GM21528 (cell line): ENCODE measurements around the gene FNDC11.
"Not testable (repeated sequence)": the region's sequence is repeated elsewhere in the genome, so short reads cannot be mapped to it uniquely, and the experiment has no call there.

Source experiments
- ATAC-seq: cut with Tn5 transposase; IDR thresholded peaks from one replicate; pipeline ENCODE4 v1.9.1; 2021; ENCODE audit warnings: mild to moderate bottlenecking, moderate library complexity; ENCODE audit not compliant: unreplicated experiment, low FRiP score

FNDC11 gene

DNA sequence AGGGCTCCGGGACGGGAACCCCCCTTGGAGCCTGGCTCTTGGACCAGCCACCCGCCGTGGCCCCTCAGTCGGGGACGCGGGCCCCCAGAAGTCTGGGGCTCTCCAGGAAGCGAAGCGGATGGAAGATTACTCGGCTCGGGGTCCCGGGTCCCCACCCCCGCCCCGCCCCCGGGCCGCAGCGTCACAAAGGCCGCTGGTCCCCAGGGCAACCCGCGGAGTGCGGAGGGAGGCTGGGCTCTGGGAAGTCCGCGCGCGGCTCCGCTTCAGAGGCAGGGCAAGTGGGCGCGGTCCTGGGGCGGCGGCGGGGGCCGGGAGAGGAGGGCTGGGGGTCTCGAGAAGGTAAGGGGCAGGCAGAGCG is at the start of gene FNDC11:
Gene FNDC11, plus strand, starts transcription at position 227 of the 358 bp plus-strand sequence. CDS start 1,505 bp downstream, outside the sequence.
- ATAC-seq, result peak; percentile 20

- no peak for ATAC-seq
Measured at GRCh38 chr20:63504642-63505041, 49.3 kb upstream of the FNDC11 start.

DNA sequence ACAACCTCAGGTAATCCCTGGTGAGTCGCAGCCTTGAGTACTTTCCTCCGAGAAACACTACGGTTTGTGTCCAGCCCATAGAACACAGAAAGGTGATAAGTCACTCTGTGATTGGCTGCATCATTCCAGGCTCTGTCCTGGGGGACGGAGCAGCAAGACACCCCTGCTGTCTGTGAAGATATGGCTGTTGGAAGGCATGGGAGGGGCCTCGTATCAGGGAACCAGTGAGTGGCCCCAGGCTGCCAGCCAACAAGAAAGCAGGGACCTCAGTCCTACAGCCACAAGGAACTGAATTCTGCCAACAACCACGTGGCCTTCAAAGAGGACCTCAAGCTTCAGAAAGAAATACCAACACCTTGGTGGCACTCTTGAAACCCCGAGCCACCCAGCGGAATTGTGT is 48.7 kb upstream of the FNDC11 start:
- ATAC-seq, result no peak

DNA sequence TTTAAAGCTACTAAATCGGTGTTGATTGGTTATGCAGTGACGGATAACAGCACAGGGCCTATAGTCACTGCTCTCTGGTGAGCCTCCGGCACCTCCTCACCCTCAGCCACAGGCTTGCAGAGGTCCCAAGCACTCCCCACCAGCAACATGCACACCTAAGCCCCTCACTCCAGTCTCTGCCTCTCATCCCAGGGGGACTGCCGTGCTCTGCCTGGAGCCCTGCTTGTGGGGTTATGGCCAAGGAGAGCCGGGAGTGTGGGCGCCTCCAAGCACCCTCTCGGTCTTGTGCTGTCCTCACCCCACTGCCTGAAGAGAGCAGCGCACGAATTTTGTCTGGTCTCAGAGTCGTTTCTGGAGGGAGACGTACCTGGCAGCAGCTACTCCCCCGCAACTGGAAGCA is 48.2 kb upstream of the FNDC11 start:
- ATAC-seq, result no peak

DNA sequence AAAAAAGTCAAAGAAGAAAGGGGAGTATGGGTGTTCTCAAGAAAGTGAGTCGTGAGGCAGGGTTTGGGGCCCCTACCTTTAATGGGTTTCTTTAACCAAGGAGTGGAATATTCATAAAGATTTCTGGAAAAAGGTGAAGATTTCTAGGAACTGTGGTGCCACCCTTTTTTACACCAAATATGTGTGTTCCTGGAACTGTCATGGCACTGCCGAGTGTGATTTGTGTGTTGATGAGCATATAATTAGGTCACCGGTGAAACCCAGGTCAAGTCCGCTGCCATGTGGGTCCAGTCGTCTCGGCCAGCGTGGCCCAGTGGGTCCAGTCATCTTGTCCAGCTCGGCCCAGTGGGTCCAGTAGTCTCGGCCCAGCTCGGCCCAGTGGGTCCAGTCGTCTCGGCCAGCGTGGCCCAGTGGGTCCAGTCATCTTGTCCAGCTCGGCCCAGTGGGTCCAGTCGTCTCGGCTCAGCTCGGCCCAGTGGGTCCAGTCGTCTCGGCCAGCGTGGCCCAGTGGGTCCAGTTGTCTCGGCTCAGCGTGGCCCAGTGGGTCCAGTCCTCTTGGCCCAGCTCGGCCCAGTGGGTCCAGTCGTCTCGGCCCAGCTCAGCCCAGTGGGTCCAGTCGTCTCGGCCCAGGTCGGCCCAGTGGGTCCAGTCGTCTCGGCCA is 46.7 kb upstream of the FNDC11 start:
- no peak for ATAC-seq

- no peak for ATAC-seq
Measured at GRCh38 chr20:63508072-63508768, 45.7 kb upstream of the FNDC11 start.

GRCh38 chr20:63509088-63509564 is 44.8 kb upstream of the FNDC11 start:
- ATAC-seq, result no peak

DNA sequence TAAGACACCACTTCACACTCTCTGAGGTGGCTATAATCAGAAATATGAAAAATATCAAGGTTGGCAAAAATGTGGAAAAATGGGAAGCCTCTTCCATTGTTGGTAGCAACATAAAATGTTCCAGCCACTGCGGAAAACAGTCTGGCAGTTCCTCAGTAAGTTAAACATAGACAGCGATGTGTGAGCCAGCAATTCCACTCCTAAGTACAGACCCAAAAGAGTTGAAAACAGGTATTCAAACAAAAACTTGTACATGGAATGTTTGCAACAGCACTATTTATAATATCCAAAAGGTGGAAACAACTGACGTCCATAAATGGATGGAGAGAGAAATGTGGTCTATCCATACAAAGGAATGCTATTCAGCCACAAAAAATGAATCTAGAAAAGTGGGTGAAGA is 40.8 kb upstream of the FNDC11 start:
- ATAC-seq, result no peak

DNA sequence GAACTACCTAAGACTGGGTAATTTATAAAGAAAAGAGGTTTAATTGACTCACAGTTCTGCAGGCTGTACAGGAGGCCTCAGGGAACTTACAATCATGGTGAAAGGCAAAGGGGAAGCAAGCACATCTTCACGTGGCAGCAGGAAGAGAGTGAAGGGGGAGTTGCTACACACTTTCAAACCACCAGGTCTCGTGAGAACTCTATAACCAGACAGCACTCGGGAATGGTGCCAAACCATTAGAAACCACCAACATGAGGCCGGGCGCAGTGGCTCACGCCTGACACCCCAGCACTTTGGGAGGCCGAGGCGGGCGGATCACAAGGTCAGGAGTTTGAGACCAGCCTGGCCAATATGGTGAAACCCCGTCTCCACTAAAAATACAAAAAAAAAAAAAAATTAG is 39.4 kb upstream of the FNDC11 start:
- ATAC-seq, result not testable (repeated sequence)

- no peak for ATAC-seq
Measured at GRCh38 chr20:63517376-63518309, 36.3 kb upstream of the FNDC11 start.

GRCh38 chr20:63518351-63518861 is 35.6 kb upstream of the FNDC11 start:
- no peak for ATAC-seq

DNA sequence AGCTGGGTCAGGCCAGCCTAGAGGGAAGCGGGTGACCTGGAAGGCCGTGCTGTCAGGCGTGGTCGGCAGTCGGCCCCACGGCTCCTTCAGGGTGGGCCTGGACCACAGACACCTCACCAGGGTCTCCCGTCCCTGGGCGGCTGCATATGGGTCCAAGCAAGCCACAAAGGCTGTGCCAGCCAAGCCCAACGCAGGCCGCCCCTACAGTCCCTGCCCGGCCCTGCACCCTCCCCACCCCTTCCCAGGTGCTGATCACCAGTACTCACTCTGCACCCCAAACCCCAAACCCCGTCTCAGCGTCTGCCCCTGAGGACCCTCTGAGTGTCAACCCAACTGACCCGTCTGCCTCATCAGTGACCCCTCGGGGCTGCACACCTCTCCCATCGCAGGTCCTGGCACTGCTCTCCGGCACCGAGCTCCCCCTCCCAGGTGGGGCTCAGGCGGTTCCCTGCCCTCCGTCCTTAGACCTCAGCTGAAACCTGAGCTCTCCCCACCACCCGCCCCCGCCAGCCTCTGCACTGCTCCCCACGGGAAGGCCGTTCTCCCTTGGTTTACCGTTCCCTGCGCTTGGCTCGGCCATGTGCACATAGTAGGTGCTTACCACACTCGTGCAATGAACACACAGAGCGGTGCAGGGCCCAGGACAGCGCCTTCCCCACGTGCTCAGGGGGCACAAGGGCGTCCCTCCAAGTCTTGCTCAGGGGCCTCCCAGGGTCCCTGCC is 34.9 kb upstream of the FNDC11 start:
- ATAC-seq, result no peak

GRCh38 chr20:63519668-63520503 is 34.1 kb upstream of the FNDC11 start:
- peak; percentile 40 for ATAC-seq

- ATAC-seq, result peak; percentile 66
Measured at GRCh38 chr20:63520504-63520933, 33.4 kb upstream of the FNDC11 start, which contains the start of gene PPDPF. PPDPF (plus strand) TSS chr20:63520765; CDS start chr20:63521309, 544 bp downstream.

- ATAC-seq, result peak; percentile 25
Measured at GRCh38 chr20:63520934-63521601, 32.9 kb upstream of the FNDC11 start.

GRCh38 chr20:63521602-63522001 is 32.4 kb upstream of the FNDC11 start:
- no peak for ATAC-seq

DNA sequence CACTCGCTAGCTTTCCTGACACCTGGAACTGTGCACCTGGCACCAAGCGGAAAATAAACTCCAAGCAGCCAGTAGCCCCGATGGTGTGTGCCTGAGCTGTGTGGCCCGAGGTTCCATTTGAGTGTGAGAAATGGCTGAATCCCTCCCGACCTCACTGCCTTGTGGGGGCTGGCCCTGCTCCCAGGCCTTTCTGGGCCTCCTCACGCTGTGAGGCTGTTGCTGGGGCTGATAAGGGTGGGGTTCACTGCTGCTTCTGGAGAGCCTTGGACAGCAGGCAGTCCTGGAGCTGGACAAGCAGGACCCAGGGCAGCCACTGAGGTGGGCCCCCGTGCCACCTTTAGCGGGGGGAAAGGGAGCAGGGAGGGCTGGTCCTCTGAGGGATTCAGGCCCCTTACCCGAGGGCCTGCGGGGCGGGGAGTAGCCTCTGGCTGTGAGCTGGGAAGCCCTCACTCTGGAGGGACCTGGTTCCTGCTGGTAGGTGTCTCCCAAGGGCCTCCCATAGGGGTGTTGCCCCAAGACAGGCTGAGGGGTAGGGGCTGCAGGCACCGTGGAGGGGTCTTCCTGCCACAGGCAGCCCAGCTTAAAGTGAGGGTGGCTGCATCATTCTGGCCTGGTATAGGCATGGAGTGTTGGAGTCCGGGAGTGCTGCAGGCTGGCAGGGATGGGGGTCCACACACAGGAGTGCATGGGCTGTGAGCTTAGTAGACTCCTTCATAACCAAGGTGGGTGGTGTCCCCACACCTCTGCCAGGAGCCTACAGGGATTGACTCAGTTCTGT is 31.7 kb upstream of the FNDC11 start:
- ATAC-seq, result no peak
